HG02798 (cell line): ENCODE results near the gene CCDC149.
A peak's percentile ranks its signal among the peaks of the same experiment; 100 is the strongest.

Source experiments
- ATAC-seq: cut with Tn5 transposase; IDR thresholded peaks from one replicate; pipeline ENCODE4 v1.9.1; 2021; ENCODE audit warnings: mild to moderate bottlenecking; ENCODE audit not compliant: unreplicated experiment, poor library complexity

CCDC149 gene

DNA sequence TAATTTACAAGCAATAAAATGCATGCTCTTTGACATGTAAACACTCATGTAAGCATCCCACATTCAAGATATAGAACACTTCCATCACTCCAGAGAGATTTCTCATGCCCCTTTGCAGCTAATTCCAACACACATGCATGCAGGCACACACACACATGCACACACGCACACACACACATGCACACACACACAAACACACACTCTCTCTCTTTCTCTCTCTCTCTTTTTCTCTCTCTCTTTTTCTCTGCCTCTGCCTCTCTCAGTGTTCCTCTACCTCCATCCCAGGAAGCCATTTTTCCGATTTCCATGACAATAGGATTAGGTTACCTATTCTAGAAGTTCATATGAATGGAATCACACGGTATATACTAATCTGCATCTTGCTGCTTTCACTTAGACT lies 129.3 kb downstream of the CCDC149 start:
- ATAC-seq = no peak

- no peak for ATAC-seq
Measured at GRCh38 chr4:24781999-24782745, 130.7 kb downstream of the CCDC149 start.

GRCh38 chr4:24780936-24781495 lies 131.8 kb downstream of the CCDC149 start:
- no peak for ATAC-seq

GRCh38 chr4:24778464-24779225 lies 134.2 kb downstream of the CCDC149 start:
- no peak for ATAC-seq

GRCh38 chr4:24777536-24778463 lies 135.0 kb downstream of the CCDC149 start:
- ATAC-seq = no peak

DNA sequence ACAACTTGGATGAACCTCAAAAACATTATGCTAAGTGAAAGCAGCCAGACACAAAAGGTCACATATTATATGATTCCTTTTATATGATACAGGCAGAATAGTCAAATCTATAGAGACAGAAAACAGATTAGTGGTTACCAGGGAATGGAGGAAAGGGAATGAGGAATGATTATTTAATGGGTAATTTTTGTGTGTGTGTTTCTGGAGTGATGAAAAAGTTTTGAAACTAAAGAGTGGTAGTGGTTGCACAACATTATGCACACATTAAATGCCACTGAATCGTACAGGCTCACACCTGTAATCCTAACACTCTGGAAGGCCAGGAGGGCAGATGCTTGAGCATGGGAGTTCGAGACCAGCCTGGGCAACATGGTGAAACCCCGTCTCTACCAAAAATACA lies 137.1 kb downstream of the CCDC149 start:
- ATAC-seq = no peak

GRCh38 chr4:24775032-24775605 lies 137.7 kb downstream of the CCDC149 start:
- no peak for ATAC-seq

DNA sequence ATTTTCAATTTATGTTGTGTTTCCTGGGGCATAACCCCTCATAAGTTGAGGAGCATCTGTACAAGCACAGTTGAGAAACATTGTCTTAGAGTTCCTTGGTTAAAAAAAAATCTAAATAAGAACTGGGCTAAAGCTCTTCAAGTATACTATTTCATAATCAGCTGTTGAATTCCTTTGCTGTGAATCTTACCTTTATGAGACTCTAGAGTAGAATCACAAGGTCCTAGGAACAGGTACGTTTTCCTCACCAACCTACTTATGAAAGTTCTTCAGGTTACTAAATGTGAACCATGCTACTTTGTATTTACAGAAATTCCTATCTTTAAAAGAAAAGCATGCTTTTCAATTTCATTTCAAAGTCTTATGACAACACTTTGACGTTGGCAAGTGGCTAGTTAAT lies 138.4 kb downstream of the CCDC149 start:
- no peak for ATAC-seq

DNA sequence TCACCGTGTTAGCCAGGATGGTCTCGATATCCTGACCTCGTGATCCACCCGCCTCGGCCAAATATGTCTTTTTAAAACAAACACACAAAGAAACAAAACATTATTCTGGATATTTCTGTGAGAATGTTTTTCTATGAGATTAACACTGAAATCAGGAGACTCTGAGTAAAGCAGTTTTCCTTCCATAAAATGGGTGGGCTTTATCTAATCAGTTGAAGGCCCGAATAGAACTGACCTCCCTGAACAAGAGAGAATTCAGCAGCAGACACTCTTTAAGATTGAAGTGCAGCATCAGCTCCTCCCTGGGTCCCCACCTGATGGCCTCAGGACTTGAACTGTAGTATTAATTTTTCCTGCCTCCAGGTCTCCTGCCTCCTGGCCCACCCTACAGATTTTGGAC lies 139.9 kb downstream of the CCDC149 start:
- no peak for ATAC-seq

DNA sequence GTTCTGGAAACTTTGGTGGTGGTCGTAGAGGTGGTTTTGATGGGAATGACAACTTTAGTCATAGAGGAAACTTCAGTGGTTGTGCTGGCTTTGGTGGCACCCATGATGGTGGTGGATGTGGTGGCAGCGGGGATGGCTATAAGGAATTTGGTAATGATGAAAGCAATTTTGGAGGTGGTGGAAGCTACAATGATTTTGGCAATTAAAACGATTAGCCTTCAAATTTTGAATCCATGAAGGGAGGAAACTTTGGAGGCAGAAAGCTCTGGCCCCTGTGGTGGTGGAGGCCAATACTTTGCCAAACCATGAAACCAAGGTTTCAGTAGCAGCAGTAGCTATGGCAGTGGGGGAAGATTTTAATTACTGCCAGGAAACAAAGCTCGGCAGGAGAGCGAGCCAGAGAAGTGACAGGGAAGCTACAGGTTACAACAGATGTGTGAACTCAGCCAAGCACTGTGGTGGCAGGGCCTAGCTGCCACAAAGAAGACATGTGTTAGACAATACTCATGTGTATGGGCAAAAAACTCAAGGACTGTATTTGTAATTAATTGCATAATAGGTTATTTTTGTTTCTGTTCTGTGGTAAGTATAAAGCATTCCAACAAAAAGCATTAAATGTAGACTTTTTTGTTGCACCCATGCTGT lies 140.7 kb downstream of the CCDC149 start:
- ATAC-seq = no peak

DNA sequence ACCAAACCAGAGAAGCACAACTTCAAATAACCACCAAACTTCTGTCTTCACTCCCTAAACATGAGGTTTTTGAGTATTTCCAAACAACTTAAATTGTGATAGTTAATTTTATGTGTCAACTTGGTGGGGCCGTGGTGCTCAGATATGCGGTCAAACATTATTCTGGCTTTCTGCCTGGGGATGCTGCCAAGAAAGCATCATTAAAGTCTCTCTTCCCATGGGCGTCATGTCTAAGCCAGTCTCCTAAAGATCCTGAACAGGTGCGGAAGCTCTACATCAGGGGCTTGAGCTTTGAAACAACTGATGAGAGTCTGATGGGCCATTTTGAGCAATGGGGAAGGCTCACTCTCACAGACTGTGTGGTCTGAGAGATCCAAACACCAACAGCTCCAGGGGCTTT lies 141.6 kb downstream of the CCDC149 start:
- ATAC-seq = no peak

DNA sequence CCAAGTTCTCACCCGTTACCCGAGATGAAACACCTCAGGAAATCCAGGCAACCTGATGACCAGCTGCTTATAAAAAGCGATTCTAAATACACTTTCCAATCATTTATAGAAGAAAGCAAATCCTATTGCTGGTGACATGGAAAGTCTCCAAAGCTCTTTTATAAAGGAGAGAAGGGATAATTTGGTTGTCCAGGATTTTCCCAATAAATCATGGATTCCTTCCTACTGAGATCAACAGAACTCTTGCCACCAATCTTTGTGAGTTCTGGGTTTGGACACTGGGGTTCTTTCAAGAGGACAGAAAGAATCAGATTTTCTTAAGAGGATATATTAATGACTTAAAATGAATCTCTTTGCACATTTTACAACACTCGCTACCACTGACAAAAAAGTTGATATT lies 142.2 kb downstream of the CCDC149 start:
- no peak for ATAC-seq

DNA sequence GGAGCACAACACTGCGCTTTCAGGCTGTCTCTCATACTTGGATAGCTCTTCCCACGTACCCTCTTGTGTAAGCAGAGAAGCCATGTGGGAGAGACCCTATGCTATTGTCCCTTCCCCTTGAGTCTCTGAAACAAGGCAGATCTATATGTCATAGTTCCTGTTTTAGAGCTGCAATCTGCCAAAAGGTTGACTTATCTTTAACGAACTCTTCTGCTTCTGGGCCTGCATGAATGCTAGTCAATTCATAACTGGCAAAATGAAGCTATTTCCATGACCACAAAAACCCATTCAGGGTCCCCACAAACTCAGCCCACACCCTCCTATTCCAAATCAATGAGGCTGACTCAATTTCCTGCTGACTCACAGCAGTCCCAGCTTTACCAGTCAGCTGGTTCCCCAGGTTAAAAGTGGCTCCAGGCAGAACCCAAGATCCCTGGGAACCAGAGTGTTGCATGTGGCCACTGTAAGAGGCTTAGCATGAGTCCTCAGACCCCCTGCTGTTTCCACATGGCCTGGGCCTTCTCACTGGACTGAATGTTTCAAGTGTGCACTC lies 142.7 kb downstream of the CCDC149 start:
- peak; percentile 67 for ATAC-seq

GRCh38 chr4:24769571-24769970 lies 143.3 kb downstream of the CCDC149 start:
- no peak for ATAC-seq

GRCh38 chr4:24768604-24769003 lies 144.2 kb downstream of the CCDC149 start:
- ATAC-seq = peak; percentile 80

DNA sequence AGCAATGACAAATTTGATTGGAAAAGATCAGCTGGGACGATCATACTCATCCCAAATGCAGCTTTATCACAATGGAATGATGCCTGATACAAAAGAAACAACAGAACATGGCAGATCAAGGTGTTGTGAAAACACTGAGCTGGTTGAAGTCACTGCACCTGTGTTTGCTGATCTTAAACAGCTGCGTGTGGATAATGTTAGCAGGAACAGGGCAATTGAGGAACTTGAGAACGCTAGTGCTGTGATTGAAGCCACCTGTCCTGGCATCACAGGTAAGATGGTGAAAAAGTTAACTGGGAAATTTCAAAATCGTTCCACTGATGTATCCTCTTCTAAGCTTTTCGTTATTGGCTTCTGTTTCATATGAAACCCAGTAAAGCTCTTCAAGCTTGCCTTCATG lies 144.8 kb downstream of the CCDC149 start:
- ATAC-seq = peak; percentile 15

DNA sequence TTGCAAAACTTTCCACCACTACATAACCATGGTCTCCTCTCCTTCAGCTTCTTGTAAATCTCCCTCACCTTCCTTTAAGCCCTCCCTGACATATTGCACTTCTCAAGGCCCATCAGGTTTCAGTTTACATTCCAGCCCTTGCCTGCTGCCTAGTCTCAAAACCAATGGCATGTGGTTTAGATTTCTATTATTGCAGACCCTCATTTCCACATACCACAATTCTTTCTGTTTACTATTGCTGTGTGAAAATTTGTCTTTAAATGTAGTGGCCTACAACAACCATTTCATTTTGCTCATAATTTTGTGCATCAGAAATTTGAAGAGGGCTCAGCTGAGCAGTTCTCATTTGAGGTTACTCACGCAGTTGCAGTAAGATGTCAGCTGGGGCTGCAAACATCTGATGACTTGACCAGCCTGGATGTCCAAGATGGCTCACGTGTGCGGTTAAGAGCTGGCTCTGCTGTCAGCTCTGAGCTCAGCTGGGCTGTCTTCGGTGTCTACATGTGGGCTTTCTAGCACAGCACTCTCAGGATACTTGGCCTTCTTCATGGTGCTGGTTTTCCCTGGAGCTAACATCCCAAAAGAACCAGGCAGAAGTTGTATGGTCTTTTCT lies 147.4 kb downstream of the CCDC149 start:
- no peak for ATAC-seq

GRCh38 chr4:24764345-24764744 lies 148.5 kb downstream of the CCDC149 start:
- no peak for ATAC-seq
